Gastrocnemius medialis (tissue), 4 donors: ENCODE results near the gene ALPP. TPM values are rescaled to one million over a fixed set of nuclear protein-coding genes. Genes with fewer than 3 reads are reported as not detected.
"Not testable (repeated sequence)": the region's sequence is repeated elsewhere in the genome, so short reads cannot be mapped to it uniquely, and the experiment has no call there.

Source experiments
- ATAC-seq, 2 donors: fragments of 150-250 bp; one replicate each; pipeline ENCODE4 v1.9.1; 2016
- DNase-seq, 2 donors: peaks; one replicate each; pipeline ENCODE4 v3.0.0-alpha.2; 2019
- H3K27ac ChIP-seq, 4 donors: fragments of 200-600 bp; sonication (generic); 1 replicate in 1 of 4; 2 replicates in 3 of 4; pipeline ENCODE4 v1.5.1; 2016 to 2018; ENCODE audit warnings: mild to moderate bottlenecking in 2 of 4, moderate library complexity in 1 of 4
- H3K27me3 ChIP-seq, 3 donors: fragments of 200-600 bp; sonication (generic) in 2 of 3; 1 replicate in 1 of 3; 2 replicates in 2 of 3; pipeline versions ENCODE4 v1.5.1 to v1.6.0; 2016 to 2019; ENCODE audit warnings: mild to moderate bottlenecking in 1 of 3, moderate library complexity in 1 of 3
- H3K36me3 ChIP-seq, 2 donors: fragments of 200-600 bp; sonication (generic) in 1 of 2; one replicate each; pipeline ENCODE4 v1.5.1; 2017 to 2018
- H3K4me1 ChIP-seq, 2 donors: fragments of 200-600 bp; sonication (generic) in 1 of 2; one replicate each; pipeline ENCODE4 v1.5.1; 2016 to 2017; ENCODE audit warnings: mild to moderate bottlenecking in 2 of 2
- H3K4me3 ChIP-seq, 4 donors: fragments of 200-600 bp; sonication (generic) in 3 of 4; 1 replicate in 1 of 4; 2 replicates in 3 of 4; pipeline ENCODE4 v1.5.1; 2016 to 2019; ENCODE audit warnings: mild to moderate bottlenecking in 2 of 4
- H3K9me3 ChIP-seq, 3 donors: fragments of 200-600 bp; sonication (generic) in 2 of 3; 1 replicate in 1 of 3; 2 replicates in 2 of 3; pipeline ENCODE4 v1.5.1; 2016 to 2019
- POLR2A ChIP-seq, 2 donors: fragments of 450-650 bp; IDR thresholded peaks; one replicate each; pipeline ENCODE4 v1.6.1; 2017; ENCODE audit warnings: antibody characterized with exemption in 2 of 2, mild to moderate bottlenecking in 2 of 2, moderate library complexity in 2 of 2
- in situ Hi-C, 4 donors: fragments of 200-750 bp; cut with MboI; loops; one replicate each; pipeline versions ENCODE4 v1.15.0 to v1.8.0; 2017; ENCODE audit warnings: low sequenced_read_pairs in 4 of 4
- intact Hi-C: fragments of 100-400 bp; cut with DNase I; formaldehyde crosslinking; loops from one replicate; pipeline ENCODE4 v1.15.1; 2023; ENCODE audit warnings: low total_unique reads
- total RNA-seq, 4 donors: library from RNA; depleted of rRNA; stranded (reverse); fragments of >200 nt; gene quantifications; one replicate each; pipeline versions ENCODE4 v1.1.0 to v1.2.3, GENCODE V29; 2016
- TF ChIP-seq, protein P1 (sequence below), 5 experiments: fragments of 450-650 bp in 3 of 5; fragments of 200-600 bp in 2 of 5; sonication (generic) in 2 of 5; IDR thresholded peaks in 4 of 5; conservative IDR thresholded peaks in 1 of 5; 1 replicate in 4 of 5; 2 replicates in 1 of 5; pipeline ENCODE4 v1.5.1; 2016 to 2019; ENCODE audit warnings: antibody characterized with exemption in 5 of 5, mild to moderate bottlenecking in 3 of 5, moderate library complexity in 3 of 5

The ALPP gene
- total RNA-seq, 4 donors from 2014 or later, result not detected

DNA sequence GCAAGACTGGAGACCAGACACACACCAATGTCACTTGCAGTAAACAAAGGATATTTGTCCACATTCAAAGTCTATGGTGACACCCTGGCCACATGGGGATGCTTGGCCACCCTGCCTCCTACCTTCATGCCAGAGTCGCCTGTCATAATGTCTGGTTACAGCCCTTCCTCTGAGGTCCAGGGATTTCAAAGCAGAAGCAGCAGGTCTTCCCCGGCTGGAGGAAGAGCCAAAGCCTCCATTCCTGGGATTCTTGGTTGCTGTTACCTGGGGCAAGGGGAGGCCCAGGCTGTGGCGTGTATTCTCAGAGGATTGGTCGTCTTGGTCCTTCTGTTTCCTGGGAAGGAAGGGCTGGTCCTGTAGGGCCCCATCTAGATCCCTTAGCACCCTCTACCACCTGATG, 2.3 kb upstream of the ALPP start:
- intact Hi-C loops, result no loop called here
- H3K4me1 ChIP-seq, result no peaks in the 10 kb centered on the region
- TF ChIP-seq, protein P1, sequence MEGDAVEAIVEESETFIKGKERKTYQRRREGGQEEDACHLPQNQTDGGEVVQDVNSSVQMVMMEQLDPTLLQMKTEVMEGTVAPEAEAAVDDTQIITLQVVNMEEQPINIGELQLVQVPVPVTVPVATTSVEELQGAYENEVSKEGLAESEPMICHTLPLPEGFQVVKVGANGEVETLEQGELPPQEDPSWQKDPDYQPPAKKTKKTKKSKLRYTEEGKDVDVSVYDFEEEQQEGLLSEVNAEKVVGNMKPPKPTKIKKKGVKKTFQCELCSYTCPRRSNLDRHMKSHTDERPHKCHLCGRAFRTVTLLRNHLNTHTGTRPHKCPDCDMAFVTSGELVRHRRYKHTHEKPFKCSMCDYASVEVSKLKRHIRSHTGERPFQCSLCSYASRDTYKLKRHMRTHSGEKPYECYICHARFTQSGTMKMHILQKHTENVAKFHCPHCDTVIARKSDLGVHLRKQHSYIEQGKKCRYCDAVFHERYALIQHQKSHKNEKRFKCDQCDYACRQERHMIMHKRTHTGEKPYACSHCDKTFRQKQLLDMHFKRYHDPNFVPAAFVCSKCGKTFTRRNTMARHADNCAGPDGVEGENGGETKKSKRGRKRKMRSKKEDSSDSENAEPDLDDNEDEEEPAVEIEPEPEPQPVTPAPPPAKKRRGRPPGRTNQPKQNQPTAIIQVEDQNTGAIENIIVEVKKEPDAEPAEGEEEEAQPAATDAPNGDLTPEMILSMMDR (IDR thresholded peaks at IDR 0.05 in 4 of 5, conservative IDR thresholded peaks at IDR 0.05 in 1 of 5), result no peak
- TF ChIP-seq POLR2A (IDR thresholded peaks at IDR 0.05), result no peak
- H3K4me3 ChIP-seq, result no peak overlapping the region
- H3K9me3 ChIP-seq, result no peaks in the 10 kb centered on the region
- in situ Hi-C loops, result no loop called here
- peaks cover 0 to 2% (median 0%) of the 10 kb centered on the region in 3 donors for H3K27me3 ChIP-seq
- ATAC-seq, result no peak
- H3K27ac ChIP-seq, result no peak overlapping the region
- H3K36me3 ChIP-seq, result no peaks in the 10 kb centered on the region
- no peak for DNase-seq

DNA sequence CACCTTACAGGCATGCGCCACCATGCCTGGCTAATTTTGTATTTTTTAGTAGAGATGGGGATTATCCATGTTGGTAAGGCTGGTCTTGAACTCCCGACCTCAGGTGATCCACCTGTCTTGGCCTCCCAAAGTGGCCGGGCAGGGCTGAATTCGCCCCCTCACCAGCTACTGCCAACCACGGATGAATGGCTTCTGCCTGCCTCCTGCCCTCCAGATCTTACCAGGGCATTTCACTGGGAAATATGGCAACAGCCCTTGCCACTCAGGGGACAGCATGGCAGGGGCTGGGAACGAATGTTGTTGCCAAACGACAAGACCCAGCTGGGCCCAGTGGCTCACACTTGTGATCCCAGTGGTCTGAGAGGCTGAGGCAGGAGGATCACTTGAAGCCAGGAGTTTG, 1.8 kb upstream of the ALPP start:
- no peak for TF ChIP-seq POLR2A (IDR thresholded peaks at IDR 0.05)
- in situ Hi-C loops, result no loop called here

DNA sequence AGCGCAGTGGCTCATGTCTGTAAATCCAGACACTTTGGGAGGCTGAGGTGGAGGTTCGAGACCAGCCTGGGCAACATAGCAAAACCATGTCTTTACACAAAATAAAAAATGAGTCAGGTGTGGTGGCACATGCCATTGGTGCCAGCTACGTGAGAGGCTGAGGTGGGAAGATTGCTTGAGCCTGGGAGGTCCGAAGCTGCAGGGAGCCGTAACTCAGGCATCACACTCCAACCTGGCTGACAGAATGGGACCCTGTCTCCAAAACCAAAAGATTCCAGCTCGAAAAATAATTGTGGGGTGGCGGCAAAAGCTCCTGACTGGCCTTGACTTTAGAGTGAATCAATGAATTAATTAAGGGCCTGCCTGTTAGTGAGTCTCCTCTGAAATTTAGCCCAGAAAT, 1.2 kb upstream of the ALPP start:
- intact Hi-C loops, result no loop called here
- H3K27ac ChIP-seq, result no peak overlapping the region
- H3K4me3 ChIP-seq, result no peak overlapping the region
- TF ChIP-seq, protein P1 (IDR thresholded peaks at IDR 0.05 in 4 of 5, conservative IDR thresholded peaks at IDR 0.05 in 1 of 5), result no peak
- no peak for TF ChIP-seq POLR2A (IDR thresholded peaks at IDR 0.05)
- DNase-seq, result no peak
- no peaks in the 10 kb centered on the region for H3K36me3 ChIP-seq
- in situ Hi-C loops, result no loop called here
- no peaks in the 10 kb centered on the region for H3K9me3 ChIP-seq
- ATAC-seq, result no peak
- H3K4me1 ChIP-seq, result no peaks in the 10 kb centered on the region
- H3K27me3 ChIP-seq, result peaks cover 8 to 12% (median 8%) of the 10 kb centered on the region in 3 donors

More for the DNA sequence above, 1.8 kb upstream of the ALPP start:
- H3K27me3 ChIP-seq, result peaks cover 2 to 6% (median 2%) of the 10 kb centered on the region in 3 donors
- H3K4me3 ChIP-seq, result no peak overlapping the region
- no peak overlapping the region for H3K27ac ChIP-seq
- ATAC-seq, result no peak
- H3K4me1 ChIP-seq, result no peaks in the 10 kb centered on the region
- no peaks in the 10 kb centered on the region for H3K9me3 ChIP-seq
- no peaks in the 10 kb centered on the region for H3K36me3 ChIP-seq
- intact Hi-C loops, result no loop called here
- DNase-seq, result no peak

DNA sequence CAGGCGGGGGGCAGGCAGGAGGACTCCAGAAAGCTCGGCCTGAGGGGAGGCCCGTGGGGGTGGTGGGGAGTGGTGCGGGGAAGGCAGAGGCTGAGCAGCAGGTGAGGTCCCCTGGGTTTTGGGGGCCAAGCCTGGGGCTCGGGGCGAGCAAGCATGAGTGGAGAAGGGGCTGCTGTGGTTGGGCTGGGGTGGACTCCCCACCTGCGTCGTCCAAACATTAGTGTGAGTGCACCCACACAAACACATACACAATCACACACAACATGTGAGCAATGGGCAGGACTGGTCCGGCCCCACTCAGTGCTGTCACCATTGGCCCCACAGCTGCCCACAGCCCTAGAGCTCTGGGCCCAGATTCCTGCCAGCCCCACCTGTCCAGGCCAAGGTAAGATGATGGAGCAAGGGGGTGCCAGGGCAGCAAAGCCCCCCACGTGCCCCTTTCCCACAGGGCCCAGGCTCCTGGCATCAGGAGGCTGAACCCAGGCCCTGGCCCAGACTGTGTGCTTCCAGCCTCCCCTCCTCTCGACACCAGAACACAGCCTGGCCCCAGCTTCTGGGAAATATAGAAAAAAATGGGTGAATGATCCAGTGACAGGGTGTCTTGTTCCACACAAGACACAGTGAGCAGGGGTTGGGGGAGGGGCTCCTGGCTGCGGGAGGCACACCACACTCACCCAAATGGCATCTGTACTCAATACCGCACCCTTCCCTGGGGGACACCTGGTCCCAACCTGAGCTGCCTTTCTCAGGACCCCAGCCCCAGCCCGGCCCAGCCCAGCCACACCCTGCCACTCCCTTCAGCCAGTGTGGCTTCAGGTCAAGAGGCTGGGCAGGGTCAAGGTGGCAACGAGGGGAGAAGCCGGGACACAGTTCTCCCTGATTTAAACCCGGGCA, 463 bp upstream of the ALPP start:
- in situ Hi-C loops (no loop called here), intact Hi-C loops (no loop called here)
- Histone ChIP-seq H3K4me1 (no peaks in the 10 kb centered on the region), H3K36me3 (no peaks in the 10 kb centered on the region), H3K4me3 (no peak overlapping the region), H3K9me3 (no peaks in the 10 kb centered on the region), H3K27ac (no peak overlapping the region), H3K27me3 (peaks cover 10 to 19% (median 14%) of the 10 kb centered on the region in 3 donors)
- no peak for TF ChIP-seq POLR2A (IDR thresholded peaks at IDR 0.05)
- TF ChIP-seq, protein P1 (IDR thresholded peaks at IDR 0.05 in 4 of 5, conservative IDR thresholded peaks at IDR 0.05 in 1 of 5), result no peak
- DNase-seq (no peak), ATAC-seq (no peak)

DNA sequence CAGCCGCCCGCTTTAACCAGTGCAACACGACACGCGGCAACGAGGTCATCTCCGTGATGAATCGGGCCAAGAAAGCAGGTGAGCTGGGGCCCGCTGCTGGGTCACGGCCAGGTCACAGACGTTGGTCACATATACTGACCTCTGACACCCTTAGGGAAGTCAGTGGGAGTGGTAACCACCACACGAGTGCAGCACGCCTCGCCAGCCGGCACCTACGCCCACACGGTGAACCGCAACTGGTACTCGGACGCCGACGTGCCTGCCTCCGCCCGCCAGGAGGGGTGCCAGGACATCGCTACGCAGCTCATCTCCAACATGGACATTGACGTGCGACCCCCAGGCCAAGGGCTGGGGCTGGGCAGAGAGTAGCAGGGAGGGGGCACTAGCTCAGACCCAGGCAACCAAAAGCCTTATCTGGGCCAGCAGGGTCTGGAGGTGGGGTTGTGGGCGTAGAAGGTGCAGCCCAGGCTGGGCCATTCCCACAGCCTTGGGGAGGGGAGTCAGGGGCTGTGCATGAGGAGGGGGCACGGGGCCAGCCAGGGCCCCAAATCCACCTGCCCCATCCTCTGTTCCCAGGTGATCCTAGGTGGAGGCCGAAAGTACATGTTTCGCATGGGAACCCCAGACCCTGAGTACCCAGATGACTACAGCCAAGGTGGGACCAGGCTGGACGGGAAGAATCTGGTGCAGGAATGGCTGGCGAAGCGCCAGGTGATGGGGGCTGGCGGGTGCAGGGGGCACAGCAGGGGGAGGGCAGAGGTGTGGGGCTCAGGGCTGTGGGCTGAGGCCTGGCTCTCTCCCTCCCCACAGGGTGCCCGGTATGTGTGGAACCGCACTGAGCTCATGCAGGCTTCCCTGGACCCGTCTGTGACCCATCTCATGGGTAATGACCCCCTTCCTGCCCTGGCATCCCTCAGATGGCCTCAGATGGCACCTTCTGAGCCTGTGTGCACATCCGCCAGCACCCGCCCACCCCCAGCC, 1.3 kb downstream of the ALPP start:
- H3K27ac ChIP-seq, in situ Hi-C loops, H3K4me3 ChIP-seq, H3K36me3 ChIP-seq, intact Hi-C loops, DNase-seq, H3K9me3 ChIP-seq, H3K4me1 ChIP-seq, ATAC-seq: not testable (repeated sequence)
- peaks cover 20 to 32% (median 30%) of the 10 kb centered on the region in 3 donors for H3K27me3 ChIP-seq

DNA sequence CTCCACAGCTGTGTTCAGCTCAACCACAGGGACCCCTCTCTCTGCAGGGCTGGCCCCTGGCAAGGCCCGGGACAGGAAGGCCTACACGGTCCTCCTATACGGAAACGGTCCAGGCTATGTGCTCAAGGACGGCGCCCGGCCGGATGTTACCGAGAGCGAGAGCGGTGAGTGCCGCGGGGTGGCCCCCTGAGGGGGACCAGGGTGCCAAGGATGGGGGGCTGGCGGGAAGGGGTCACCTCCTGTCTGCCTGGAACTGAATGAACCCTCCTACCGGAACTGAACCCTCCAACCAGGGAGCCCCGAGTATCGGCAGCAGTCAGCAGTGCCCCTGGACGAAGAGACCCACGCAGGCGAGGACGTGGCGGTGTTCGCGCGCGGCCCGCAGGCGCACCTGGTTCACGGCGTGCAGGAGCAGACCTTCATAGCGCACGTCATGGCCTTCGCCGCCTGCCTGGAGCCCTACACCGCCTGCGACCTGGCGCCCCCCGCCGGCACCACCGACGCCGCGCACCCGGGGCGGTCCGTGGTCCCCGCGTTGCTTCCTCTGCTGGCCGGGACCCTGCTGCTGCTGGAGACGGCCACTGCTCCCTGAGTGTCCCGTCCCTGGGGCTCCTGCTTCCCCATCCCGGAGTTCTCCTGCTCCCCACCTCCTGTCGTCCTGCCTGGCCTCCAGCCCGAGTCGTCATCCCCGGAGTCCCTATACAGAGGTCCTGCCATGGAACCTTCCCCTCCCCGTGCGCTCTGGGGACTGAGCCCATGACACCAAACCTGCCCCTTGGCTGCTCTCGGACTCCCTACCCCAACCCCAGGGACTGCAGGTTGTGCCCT, 2.9 kb downstream of the ALPP start:
- H3K27ac ChIP-seq, H3K4me1 ChIP-seq, in situ Hi-C loops, H3K4me3 ChIP-seq, H3K36me3 ChIP-seq, ATAC-seq, H3K9me3 ChIP-seq, intact Hi-C loops, DNase-seq: not testable (repeated sequence)
- H3K27me3 ChIP-seq, result peaks cover 33 to 43% (median 43%) of the 10 kb centered on the region in 3 donors
